Measurements from ENCODE around the gene PRKCA.

The PRKCA gene

DNA sequence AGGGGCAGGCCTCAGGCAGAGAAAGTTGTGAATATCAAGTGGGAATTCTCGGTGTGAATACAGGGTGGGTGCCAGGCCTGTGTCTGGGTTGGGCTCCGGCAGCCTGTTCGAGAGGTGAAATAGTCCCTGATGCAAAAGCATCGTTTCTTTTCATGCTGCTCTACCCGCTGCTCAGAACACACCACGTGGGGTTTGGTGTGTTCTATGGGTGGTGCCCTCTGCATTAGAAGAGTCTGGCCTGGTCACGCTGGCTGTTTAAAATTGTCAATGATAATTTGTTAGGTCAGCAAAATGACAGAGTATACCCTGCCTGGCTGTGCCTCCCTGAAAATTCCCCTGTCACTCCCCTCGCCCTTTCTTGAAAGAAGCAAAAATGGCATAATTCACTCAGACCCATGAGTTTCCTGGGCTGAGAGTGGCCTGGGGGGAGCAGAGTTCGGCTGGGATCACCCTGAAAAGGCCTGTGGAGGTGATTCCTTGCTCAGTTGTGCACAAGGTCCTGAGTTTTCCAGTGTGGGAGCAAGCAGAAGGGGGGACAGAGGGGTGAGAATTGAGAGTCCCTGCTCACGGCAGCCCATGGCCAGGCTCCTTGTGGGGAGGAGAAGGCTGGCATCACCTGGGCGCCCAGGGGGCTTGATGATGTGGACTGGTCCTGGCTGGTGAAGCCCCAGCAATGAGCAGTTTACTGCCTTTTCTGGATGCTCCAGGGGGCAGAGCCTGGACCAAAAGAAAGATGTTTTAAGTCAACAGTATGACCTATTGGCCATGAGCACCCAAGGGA is 535.7 kb downstream of the PRKCA start:
- H3K27me3 ChIP-seq (ENCODE audit: control insufficient read depth, insufficient read depth, low read length), result peaks cover 55% of the 10 kb centered on the region

GRCh38 chr17:66839616-66840015 is 537.2 kb downstream of the PRKCA start:
- no peak overlapping the region for H3K9ac ChIP-seq (ENCODE audit: low read length)
- no peaks in the 10 kb centered on the region for H3K4me1 ChIP-seq (ENCODE audit: control insufficient read depth, insufficient read depth, low read length)
- H3K9me3 ChIP-seq (ENCODE audit: control insufficient read depth, low read length), result no peaks in the 10 kb centered on the region
- no peaks in the 10 kb centered on the region for H3K36me3 ChIP-seq (ENCODE audit: control insufficient read depth, insufficient read depth, low read length)
- H3K27me3 ChIP-seq (ENCODE audit: control insufficient read depth, insufficient read depth, low read length), result peaks cover 40% of the 10 kb centered on the region
- no peak overlapping the region for H3K4me3 ChIP-seq (ENCODE audit: low read length)

More for the DNA sequence above, 535.7 kb downstream of the PRKCA start:
- H3K36me3 ChIP-seq (ENCODE audit: control insufficient read depth, insufficient read depth, low read length), result no peaks in the 10 kb centered on the region
- H3K4me1 ChIP-seq (ENCODE audit: control insufficient read depth, insufficient read depth, low read length), result no peaks in the 10 kb centered on the region
- no peak overlapping the region for H3K4me3 ChIP-seq (ENCODE audit: low read length)
- H3K9me3 ChIP-seq (ENCODE audit: control insufficient read depth, low read length), result no peaks in the 10 kb centered on the region
- no peak overlapping the region for H3K9ac ChIP-seq (ENCODE audit: low read length)

DNA sequence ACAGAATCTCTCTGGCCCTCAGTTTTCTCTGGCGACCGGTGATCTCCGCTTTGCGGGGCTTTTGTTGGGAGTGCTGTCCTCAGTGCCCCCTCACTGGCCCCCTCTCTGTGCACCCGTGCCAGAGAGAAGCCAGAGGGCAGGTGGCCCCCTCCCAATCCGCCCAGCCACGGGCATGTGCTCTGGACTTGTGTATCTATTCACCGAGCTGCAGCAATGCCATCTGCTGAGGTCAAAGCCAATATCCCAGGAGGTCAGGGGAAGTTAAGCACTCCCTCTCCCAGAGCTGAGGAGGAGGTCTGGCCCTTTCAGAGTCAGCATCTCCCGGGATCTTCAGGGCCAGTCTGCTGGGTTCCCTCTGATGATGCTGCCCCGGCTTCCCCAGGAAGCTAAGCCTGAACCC is 537.6 kb downstream of the PRKCA start:
- Histone ChIP-seq H3K9ac (ENCODE audit: low read length) (no peak overlapping the region), H3K4me1 (ENCODE audit: control insufficient read depth, insufficient read depth, low read length) (no peaks in the 10 kb centered on the region), H3K36me3 (ENCODE audit: control insufficient read depth, insufficient read depth, low read length) (no peaks in the 10 kb centered on the region), H3K27me3 (ENCODE audit: control insufficient read depth, insufficient read depth, low read length) (peaks cover 36% of the 10 kb centered on the region), H3K9me3 (ENCODE audit: control insufficient read depth, low read length) (no peaks in the 10 kb centered on the region), H3K4me3 (ENCODE audit: low read length) (no peak overlapping the region)

- Histone ChIP-seq H3K27me3 (ENCODE audit: control insufficient read depth, insufficient read depth, low read length) (peaks cover 24% of the 10 kb centered on the region), H3K4me1 (ENCODE audit: control insufficient read depth, insufficient read depth, low read length) (no peaks in the 10 kb centered on the region), H3K36me3 (ENCODE audit: control insufficient read depth, insufficient read depth, low read length) (no peaks in the 10 kb centered on the region), H3K9ac (ENCODE audit: low read length) (no peak overlapping the region), H3K9me3 (ENCODE audit: control insufficient read depth, low read length) (no peaks in the 10 kb centered on the region), H3K4me3 (ENCODE audit: low read length) (no peak overlapping the region)
Observed at GRCh38 chr17:66841328-66841727, 538.9 kb downstream of the PRKCA start.

GRCh38 chr17:66841744-66842143 is 539.3 kb downstream of the PRKCA start:
- no peaks in the 10 kb centered on the region for H3K9me3 ChIP-seq (ENCODE audit: control insufficient read depth, low read length)
- H3K27me3 ChIP-seq (ENCODE audit: control insufficient read depth, insufficient read depth, low read length), result peaks cover 20% of the 10 kb centered on the region
- no peaks in the 10 kb centered on the region for H3K36me3 ChIP-seq (ENCODE audit: control insufficient read depth, insufficient read depth, low read length)
- H3K4me3 ChIP-seq (ENCODE audit: low read length), result no peak overlapping the region
- H3K9ac ChIP-seq (ENCODE audit: low read length), result no peak overlapping the region
- no peaks in the 10 kb centered on the region for H3K4me1 ChIP-seq (ENCODE audit: control insufficient read depth, insufficient read depth, low read length)

- Histone ChIP-seq H3K4me1 (ENCODE audit: control insufficient read depth, insufficient read depth, low read length) (no peaks in the 10 kb centered on the region), H3K4me3 (ENCODE audit: low read length) (no peak overlapping the region), H3K9me3 (ENCODE audit: control insufficient read depth, low read length) (no peaks in the 10 kb centered on the region), H3K27me3 (ENCODE audit: control insufficient read depth, insufficient read depth, low read length) (peaks cover 13% of the 10 kb centered on the region), H3K9ac (ENCODE audit: low read length) (no peak overlapping the region), H3K36me3 (ENCODE audit: control insufficient read depth, insufficient read depth, low read length) (no peaks in the 10 kb centered on the region)
Observed at GRCh38 chr17:66842505-66842904, 540.1 kb downstream of the PRKCA start.

- Histone ChIP-seq H3K4me1 (ENCODE audit: control insufficient read depth, insufficient read depth, low read length) (no peaks in the 10 kb centered on the region), H3K36me3 (ENCODE audit: control insufficient read depth, insufficient read depth, low read length) (no peaks in the 10 kb centered on the region), H3K4me3 (ENCODE audit: low read length) (no peak overlapping the region), H3K27me3 (ENCODE audit: control insufficient read depth, insufficient read depth, low read length) (peaks cover 8% of the 10 kb centered on the region), H3K9ac (ENCODE audit: low read length) (no peak overlapping the region), H3K9me3 (ENCODE audit: control insufficient read depth, low read length) (no peaks in the 10 kb centered on the region)
Observed at GRCh38 chr17:66842959-66843358, 540.5 kb downstream of the PRKCA start.

- no peaks in the 10 kb centered on the region for H3K4me1 ChIP-seq (ENCODE audit: control insufficient read depth, insufficient read depth, low read length)
- H3K9me3 ChIP-seq (ENCODE audit: control insufficient read depth, low read length), result no peaks in the 10 kb centered on the region
- no peaks in the 10 kb centered on the region for H3K36me3 ChIP-seq (ENCODE audit: control insufficient read depth, insufficient read depth, low read length)
- H3K9ac ChIP-seq (ENCODE audit: low read length), result no peak overlapping the region
- no peak overlapping the region for H3K4me3 ChIP-seq (ENCODE audit: low read length)
- peaks cover 7% of the 10 kb centered on the region for H3K27me3 ChIP-seq (ENCODE audit: control insufficient read depth, insufficient read depth, low read length)
Observed at GRCh38 chr17:66843627-66844026, 541.2 kb downstream of the PRKCA start.

DNA sequence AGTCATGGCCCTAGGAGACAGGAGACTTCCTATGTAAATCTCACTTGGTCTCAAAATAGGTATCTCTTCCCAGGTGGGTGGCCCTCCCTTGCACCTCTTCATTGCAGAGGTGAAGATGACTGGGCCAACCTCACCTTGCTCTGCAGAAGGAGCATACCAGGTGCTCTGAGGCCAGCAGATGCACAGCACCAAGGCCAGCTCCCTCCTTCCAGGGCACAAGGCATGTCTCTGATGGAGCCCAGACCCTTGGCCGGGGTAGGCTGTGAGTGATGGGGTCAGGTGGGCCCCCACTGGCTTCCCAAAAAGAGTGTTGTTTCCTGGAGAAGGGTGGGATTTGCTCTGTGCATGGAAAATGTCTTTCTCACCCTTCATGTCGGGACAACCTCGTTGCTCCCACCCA is 545.3 kb downstream of the PRKCA start:
- Histone ChIP-seq H3K27me3 (ENCODE audit: control insufficient read depth, insufficient read depth, low read length) (no peaks in the 10 kb centered on the region), H3K9me3 (ENCODE audit: control insufficient read depth, low read length) (no peaks in the 10 kb centered on the region), H3K36me3 (ENCODE audit: control insufficient read depth, insufficient read depth, low read length) (no peaks in the 10 kb centered on the region), H3K4me1 (ENCODE audit: control insufficient read depth, insufficient read depth, low read length) (no peaks in the 10 kb centered on the region), H3K9ac (ENCODE audit: low read length) (no peak overlapping the region), H3K4me3 (ENCODE audit: low read length) (no peak overlapping the region)

GRCh38 chr17:66848496-66848895 is 546.1 kb downstream of the PRKCA start:
- Histone ChIP-seq H3K4me1 (ENCODE audit: control insufficient read depth, insufficient read depth, low read length) (no peaks in the 10 kb centered on the region), H3K4me3 (ENCODE audit: low read length) (no peak overlapping the region), H3K9ac (ENCODE audit: low read length) (no peak overlapping the region), H3K36me3 (ENCODE audit: control insufficient read depth, insufficient read depth, low read length) (no peaks in the 10 kb centered on the region), H3K9me3 (ENCODE audit: control insufficient read depth, low read length) (no peaks in the 10 kb centered on the region), H3K27me3 (ENCODE audit: control insufficient read depth, insufficient read depth, low read length) (peaks cover 3% of the 10 kb centered on the region)

DNA sequence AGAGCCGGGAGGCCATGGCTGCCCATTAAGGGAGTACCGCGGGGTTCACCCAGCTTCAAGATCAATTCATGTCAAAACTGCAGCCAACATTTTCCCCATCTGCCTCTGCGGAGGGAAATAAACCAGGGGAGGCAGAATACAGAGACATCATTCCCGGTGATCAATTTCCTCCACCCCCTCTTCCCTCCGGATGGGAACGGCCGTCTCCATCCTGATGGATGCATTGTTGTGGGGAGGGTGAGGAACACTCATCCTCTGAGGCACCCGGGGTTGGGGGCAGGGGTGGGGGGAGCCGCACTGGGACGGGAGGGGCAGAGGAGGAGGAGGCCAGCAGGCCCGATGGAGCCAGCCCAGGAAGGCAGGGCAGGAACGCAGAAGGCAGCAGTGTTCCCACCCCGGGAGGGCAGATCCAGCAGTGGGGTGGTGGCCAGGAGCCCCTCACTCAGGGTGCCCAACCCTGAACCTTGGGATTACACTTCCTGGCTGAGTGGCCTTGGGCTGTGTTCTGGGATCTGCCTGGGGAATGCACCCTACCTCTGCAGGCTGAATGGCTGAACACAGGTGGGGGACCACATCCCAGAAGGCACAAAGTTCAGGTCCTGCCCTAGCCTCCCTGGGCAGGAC is 546.7 kb downstream of the PRKCA start:
- Histone ChIP-seq H3K9ac (ENCODE audit: low read length) (no peak overlapping the region), H3K36me3 (ENCODE audit: control insufficient read depth, insufficient read depth, low read length) (no peaks in the 10 kb centered on the region), H3K4me3 (ENCODE audit: low read length) (no peak overlapping the region), H3K27me3 (ENCODE audit: control insufficient read depth, insufficient read depth, low read length) (peaks cover 3% of the 10 kb centered on the region), H3K4me1 (ENCODE audit: control insufficient read depth, insufficient read depth, low read length) (no peaks in the 10 kb centered on the region), H3K9me3 (ENCODE audit: control insufficient read depth, low read length) (no peaks in the 10 kb centered on the region)

GRCh38 chr17:66849851-66850580 is 547.6 kb downstream of the PRKCA start:
- no peaks in the 10 kb centered on the region for H3K4me1 ChIP-seq (ENCODE audit: control insufficient read depth, insufficient read depth, low read length)
- H3K27me3 ChIP-seq (ENCODE audit: control insufficient read depth, insufficient read depth, low read length), result peaks cover 3% of the 10 kb centered on the region
- H3K4me3 ChIP-seq (ENCODE audit: low read length), result no peak overlapping the region
- no peaks in the 10 kb centered on the region for H3K9me3 ChIP-seq (ENCODE audit: control insufficient read depth, low read length)
- H3K9ac ChIP-seq (ENCODE audit: low read length), result no peak overlapping the region
- H3K36me3 ChIP-seq (ENCODE audit: control insufficient read depth, insufficient read depth, low read length), result no peaks in the 10 kb centered on the region

Measured in mucosa of stomach (tissue), 1 donor.